Spleen (tissue), 7 donors: Measurements from ENCODE around the gene RBMS3.

Experiments used
- POLR2A ChIP-seq, 3 donors: fragments of 450-650 bp; IDR thresholded peaks; one replicate each; pipeline ENCODE4 v1.5.1; 2017; ENCODE audit warnings: antibody characterized with exemption in 3 of 3, mild to moderate bottlenecking in 1 of 3
- TF ChIP-seq, protein P1 (sequence below), 11 experiments: fragments of 200-600 bp in 7 of 11; fragments of 450-650 bp in 4 of 11; sonication (generic) in 4 of 11; IDR thresholded peaks in 8 of 11; conservative IDR thresholded peaks in 3 of 11; 1 replicate in 7 of 11; 2 replicates in 4 of 11; pipeline versions ENCODE4 v1.4.0 to v1.8.0; 2016 to 2021; ENCODE audit warnings: antibody characterized with exemption in 11 of 11, inconsistent platforms in 4 of 11, mild to moderate bottlenecking in 1 of 11
- donor health status: DM: no; HTN: no; CAD: no; lungs with moderate emphysema.
- donor health status: DM: no; HTN: no; CAD: no.
- donor health status: DM: no; HTN: no; CAD: no.

DNA sequence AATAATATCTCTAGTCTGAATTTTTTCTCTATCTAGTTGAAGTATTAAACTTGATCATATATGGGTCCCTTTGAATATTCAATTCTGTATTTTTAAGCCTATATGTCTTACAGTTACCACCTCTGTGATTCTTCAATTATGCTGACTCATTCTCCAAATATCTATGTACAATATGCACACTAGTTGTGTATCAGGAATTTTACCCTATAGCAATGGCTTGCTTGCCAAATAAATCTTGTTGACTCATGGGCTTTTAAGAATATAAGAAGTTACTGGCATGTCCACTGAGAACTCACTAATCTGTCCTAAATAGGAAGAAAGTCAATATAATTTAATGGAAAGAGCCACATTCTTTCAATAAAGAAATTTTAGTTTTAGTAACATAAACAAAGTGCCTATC is 656.3 kb downstream of the RBMS3 start:
- TF ChIP-seq, protein P1, sequence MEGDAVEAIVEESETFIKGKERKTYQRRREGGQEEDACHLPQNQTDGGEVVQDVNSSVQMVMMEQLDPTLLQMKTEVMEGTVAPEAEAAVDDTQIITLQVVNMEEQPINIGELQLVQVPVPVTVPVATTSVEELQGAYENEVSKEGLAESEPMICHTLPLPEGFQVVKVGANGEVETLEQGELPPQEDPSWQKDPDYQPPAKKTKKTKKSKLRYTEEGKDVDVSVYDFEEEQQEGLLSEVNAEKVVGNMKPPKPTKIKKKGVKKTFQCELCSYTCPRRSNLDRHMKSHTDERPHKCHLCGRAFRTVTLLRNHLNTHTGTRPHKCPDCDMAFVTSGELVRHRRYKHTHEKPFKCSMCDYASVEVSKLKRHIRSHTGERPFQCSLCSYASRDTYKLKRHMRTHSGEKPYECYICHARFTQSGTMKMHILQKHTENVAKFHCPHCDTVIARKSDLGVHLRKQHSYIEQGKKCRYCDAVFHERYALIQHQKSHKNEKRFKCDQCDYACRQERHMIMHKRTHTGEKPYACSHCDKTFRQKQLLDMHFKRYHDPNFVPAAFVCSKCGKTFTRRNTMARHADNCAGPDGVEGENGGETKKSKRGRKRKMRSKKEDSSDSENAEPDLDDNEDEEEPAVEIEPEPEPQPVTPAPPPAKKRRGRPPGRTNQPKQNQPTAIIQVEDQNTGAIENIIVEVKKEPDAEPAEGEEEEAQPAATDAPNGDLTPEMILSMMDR (IDR thresholded peaks at IDR 0.05 in 8 of 11, conservative IDR thresholded peaks at IDR 0.05 in 3 of 11): no peak
- no peak for TF ChIP-seq POLR2A (IDR thresholded peaks at IDR 0.05)
